IMR-90 (cell line): ENCODE results near the gene CASP1. TPM values are rescaled to one million over a fixed set of nuclear protein-coding genes. Genes with fewer than 3 reads are reported as not detected.

ENCODE experiments used
- ATAC-seq: fragments of 200-7000 bp; cut with Tn5 transposase; 2 replicates; pipeline ENCODE4 v1.9.1; 2020; ENCODE audit warnings: low read depth, mild to moderate bottlenecking, moderate library complexity
- BruUV-seq: library from RNA; stranded (reverse); fragments of 400-500 nt; replicated peaks from 2 replicates; lab custom pipeline; 2021; lab: Mats Ljungman, UMichigan
- CTCF ChIA-PET: fragments of 300-600 bp; formaldehyde crosslinking; extraction: SDS; loops from one replicate; lab custom pipeline; 2021; ENCODE audit warnings: antibody characterized with exemption; lab: Yijun Ruan, JAX
- POLR2A ChIA-PET: fragments of 300-600 bp; sonication (Branson Sonifier 250); formaldehyde crosslinking; loops from one replicate; lab custom pipeline; 2022; ENCODE audit warnings: antibody characterized with exemption; ENCODE audit not compliant: unreplicated experiment; lab: Charles Lee
- DNase-seq: peaks from one replicate; pipeline ENCODE4 v3.0.0; 2013
- H2AFZ ChIP-seq: replicated peaks from 2 replicates; pipeline ENCODE3; 2013; ENCODE audit warnings: low read length, mild to moderate bottlenecking; ENCODE audit not compliant: poor library complexity
- H2AK5ac ChIP-seq: 2 replicates; pipeline ENCODE4 v1.6.1; 2013; ENCODE audit warnings: low read depth, low read length, inconsistent platforms
- H2AK9ac ChIP-seq: replicated peaks from 2 replicates; pipeline ENCODE3; 2013; ENCODE audit warnings: mild to moderate bottlenecking, low read depth, low read length, moderate library complexity; ENCODE audit not compliant: poor library complexity
- H2BK120ac ChIP-seq: 2 replicates; pipeline ENCODE4 v1.6.1; 2013; ENCODE audit warnings: low read depth, low read length, inconsistent platforms
- H2BK15ac ChIP-seq: 3 replicates; pipeline ENCODE4 v1.6.1; 2013; ENCODE audit warnings: low read depth, low read length, inconsistent platforms
- H2BK20ac ChIP-seq: 2 replicates; pipeline ENCODE4 v1.6.1; 2013; ENCODE audit warnings: low read depth, mild to moderate bottlenecking, inconsistent platforms, low read length, moderate library complexity
- H2BK5ac ChIP-seq: 2 replicates; pipeline ENCODE4 v1.6.1; 2013; ENCODE audit warnings: mild to moderate bottlenecking, low read depth, low read length, inconsistent platforms; ENCODE audit not compliant: poor library complexity, severe bottlenecking
- H3K14ac ChIP-seq: replicated peaks from 2 replicates; pipeline ENCODE4 v1.6.1; 2013; ENCODE audit warnings: low read depth, low read length, inconsistent platforms
- H3K18ac ChIP-seq: 2 replicates; pipeline ENCODE4 v1.6.1; 2013; ENCODE audit warnings: low read depth, low read length, control low read depth
- H3K23ac ChIP-seq: 2 replicates; pipeline ENCODE4 v1.6.1; 2013; ENCODE audit warnings: low read depth, low read length, inconsistent platforms
- H3K27ac ChIP-seq: 2 replicates; pipeline ENCODE4 v1.5.1; 2013; ENCODE audit warnings: mild to moderate bottlenecking, control low read depth, low read length; ENCODE audit not compliant: insufficient read depth
- H3K27me3 ChIP-seq: 2 replicates; pipeline ENCODE4 v1.6.1; 2013; ENCODE audit warnings: low read length; ENCODE audit not compliant: control insufficient read depth, insufficient read depth
- H3K36me3 ChIP-seq: 2 replicates; pipeline ENCODE4 v1.6.1; 2013; ENCODE audit warnings: low read length, mixed read lengths; ENCODE audit not compliant: control insufficient read depth, insufficient read depth
- H3K4ac ChIP-seq: 2 replicates; pipeline ENCODE4 v1.6.1; 2013; ENCODE audit warnings: low read depth, low read length, inconsistent platforms
- H3K4me1 ChIP-seq: 2 replicates; pipeline ENCODE4 v1.6.1; 2013; ENCODE audit warnings: low read length, mixed read lengths; ENCODE audit not compliant: control insufficient read depth, insufficient read depth
- H3K4me2 ChIP-seq: 2 replicates; pipeline ENCODE4 v1.6.1; 2013; ENCODE audit warnings: low read depth, mild to moderate bottlenecking, control low read depth, low read length, moderate library complexity
- H3K4me3 ChIP-seq: 2 replicates; pipeline ENCODE4 v1.5.1; 2013; ENCODE audit warnings: low read depth, mild to moderate bottlenecking, control low read depth, low read length, moderate library complexity; ENCODE audit not compliant: insufficient read depth
- H3K56ac ChIP-seq: 2 replicates; pipeline ENCODE4 v1.6.1; 2013; ENCODE audit warnings: low read length, inconsistent platforms; ENCODE audit not compliant: insufficient read depth; ENCODE audit errors: extremely low read depth
- H3K79me1 ChIP-seq, 2 experiments: 2 replicates each; pipeline ENCODE4 v1.6.1; 2013; ENCODE audit warnings: low read length in 2 of 2, inconsistent platforms in 1 of 2, low read depth in 1 of 2
- H3K9ac ChIP-seq: 2 replicates; pipeline ENCODE4 v1.6.1; 2013; ENCODE audit warnings: low read depth, low read length, control low read depth
- H3K9me1 ChIP-seq: 2 replicates; pipeline ENCODE4 v1.6.1; 2013; ENCODE audit warnings: low read length, inconsistent platforms; ENCODE audit not compliant: insufficient read depth
- H3K9me3 ChIP-seq: 2 replicates; pipeline ENCODE4 v1.6.1; 2013; ENCODE audit warnings: low read length; ENCODE audit not compliant: control insufficient read depth, insufficient read depth
- H4K20me1 ChIP-seq: 2 replicates; pipeline ENCODE4 v1.6.1; 2013; ENCODE audit warnings: low read length, inconsistent platforms; ENCODE audit not compliant: insufficient read depth
- H4K5ac ChIP-seq: 2 replicates; pipeline ENCODE4 v1.6.1; 2013; ENCODE audit warnings: mild to moderate bottlenecking, low read depth, low read length, control low read depth
- H4K8ac ChIP-seq, 2 experiments: 2 replicates each; pipeline ENCODE4 v1.6.1; 2013; ENCODE audit warnings: low read depth in 2 of 2, low read length in 2 of 2, control low read depth in 1 of 2, inconsistent platforms in 1 of 2
- H4K91ac ChIP-seq: 2 replicates; pipeline ENCODE4 v1.6.1; 2013; ENCODE audit warnings: low read depth, low read length, inconsistent platforms; ENCODE audit not compliant: insufficient read depth
- MAFK ChIP-seq: IDR thresholded peaks from 2 replicates; pipeline ENCODE4 v1.6.1; 2012; ENCODE audit warnings: low read depth, low read length, improper control_type of control experiment
- NFE2L2 ChIP-seq: fragments of 150-350 bp; IDR thresholded peaks from 2 replicates; pipeline ENCODE4 v1.6.1; 2016; ENCODE audit warnings: low read depth, mild to moderate bottlenecking, low read length
- RAD21 ChIP-seq: IDR thresholded peaks from 2 replicates; pipeline ENCODE4 v1.6.1; 2012; ENCODE audit warnings: low read length, improper control_type of control experiment
- SMC3 ChIP-seq: fragments of 150-350 bp; IDR thresholded peaks from 2 replicates; pipeline ENCODE4 v1.6.1; 2016; ENCODE audit warnings: low read depth, mild to moderate bottlenecking, antibody characterized with exemption, low read length, moderate library complexity
- WGBS, 2 experiments: methylation state at CpG; one replicate each; pipeline versions ENCODE4 v1.1.5 to v1.1.7; 2013; ENCODE audit warnings: missing lambda C conversion rate in 2 of 2; ENCODE audit not compliant: insufficient read length in 1 of 2; ENCODE audit errors: extremely low coverage in 2 of 2; 5-methylcytosine and 5-hydroxymethylcytosine counted together
- dilution Hi-C: fragments of 300-500 bp; cut with HindIII; formaldehyde crosslinking; loops from one replicate; pipeline ENCODE4 v1.14.3; 2018; ENCODE audit warnings: low sequenced_read_pairs; ENCODE audit not compliant: unreplicated experiment
- in situ Hi-C: fragments of 300-500 bp; cut with MboI; formaldehyde crosslinking; loops from 3 replicates; pipeline ENCODE4 v1.14.3; 2019; ENCODE audit warnings: low sequenced_read_pairs, inconsistent platforms, mixed read lengths
- intact Hi-C: fragments of 100-400 bp; cut with micrococcal nuclease; formaldehyde crosslinking; loops from 2 replicates; pipeline ENCODE4 v1.10.0; 2022
- polyA plus RNA-seq, 3 experiments: library from polyadenylated mRNA; depleted of rRNA; stranded (reverse); fragments of >200 nt; gene quantifications; 2 replicates each; pipeline ENCODE4 v1.2.3, GENCODE V29; 2012; ENCODE audit warnings: low replicate concordance in 1 of 3
- total RNA-seq: library from RNA; depleted of rRNA; stranded (reverse); fragments of >200 nt; gene quantifications from 2 replicates; pipeline ENCODE4 v1.2.3, GENCODE V29; 2012
- TF ChIP-seq, protein P1 (sequence below): fragments of 150-350 bp; IDR thresholded peaks from 2 replicates; pipeline ENCODE4 v1.6.1; 2016; ENCODE audit warnings: low read depth, mild to moderate bottlenecking, low read length, moderate library complexity, borderline replicate concordance
- TF ChIP-seq, protein P2 (sequence below): fragments of 150-350 bp; IDR thresholded peaks from 2 replicates; pipeline ENCODE4 v1.6.1; 2017; ENCODE audit warnings: mild to moderate bottlenecking, antibody characterized with exemption, low read length, low read depth

CASP1 gene
- total and polyA plus RNA-seq, 2 of the 4 experiments (the other 2 are of a cell fraction): 12.5 to 31.2 TPM

DNA sequence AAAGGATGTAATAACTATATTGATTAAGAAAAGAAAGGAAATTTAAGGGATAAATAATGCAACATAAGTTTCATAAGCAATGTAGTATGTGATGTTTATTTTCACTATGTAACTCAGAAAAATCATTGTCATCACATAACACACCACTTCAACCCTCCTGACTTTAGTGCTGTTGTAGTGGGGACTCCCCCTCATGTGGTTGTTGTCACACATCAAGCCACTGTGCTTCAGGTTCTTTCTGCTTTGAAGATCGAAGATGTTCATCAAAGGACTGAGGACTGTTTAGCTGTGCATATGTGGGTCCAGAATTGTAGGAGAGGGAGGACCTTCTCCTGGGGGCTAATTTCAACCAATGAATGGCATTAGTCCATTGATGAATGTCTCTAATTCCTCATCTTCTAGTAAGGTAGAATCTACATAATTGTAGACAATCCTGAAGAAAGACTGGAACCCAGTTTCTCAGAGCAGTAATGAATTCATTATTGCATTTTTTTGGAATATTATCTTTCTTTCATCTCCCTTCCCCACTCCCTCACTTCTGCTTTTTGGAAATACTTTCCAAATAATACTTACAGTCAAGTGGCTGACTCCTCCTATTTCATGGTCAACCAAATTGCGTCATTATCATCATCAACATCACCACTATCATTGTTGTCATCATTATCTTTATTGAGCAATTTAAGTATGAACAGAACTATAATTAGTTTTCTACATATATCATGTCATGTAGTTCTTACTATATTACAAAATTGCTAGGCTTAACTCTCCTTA, 20.0 kb upstream of the CASP1 start:
- Histone ChIP-seq H3K9me3 (no peaks in the 10 kb centered on the region), H3K27ac (no peak overlapping the region), H3K79me1 (no peaks in the 10 kb centered on the region), H2BK5ac (no peak overlapping the region), H3K14ac (no peak overlapping the region), H2AK5ac (no peak overlapping the region), H3K4me3 (no peak overlapping the region), H3K4me2 (no peak overlapping the region), H3K18ac (no peak overlapping the region), H2BK20ac (no peak overlapping the region), H4K91ac (no peak overlapping the region), H3K4ac (no peak overlapping the region), H3K4me1 (no peaks in the 10 kb centered on the region), H3K56ac (no peak overlapping the region), H4K5ac (no peak overlapping the region), H3K27me3 (no peaks in the 10 kb centered on the region), H2BK15ac (no peak overlapping the region), H3K36me3 (no peaks in the 10 kb centered on the region), H3K23ac (no peak overlapping the region), H3K9me1 (no peaks in the 10 kb centered on the region), H2AK9ac (no peak overlapping the region), H3K9ac (no peak overlapping the region), H4K8ac (no peak overlapping the region), H4K20me1 (no peaks in the 10 kb centered on the region), H2AFZ (no peak overlapping the region), H2BK120ac (no peak overlapping the region)
- TF ChIP-seq MAFK (no peak), SMC3 (no peak), NFE2L2 (no peak), RAD21 (no peak)
- TF ChIP-seq, protein P1, sequence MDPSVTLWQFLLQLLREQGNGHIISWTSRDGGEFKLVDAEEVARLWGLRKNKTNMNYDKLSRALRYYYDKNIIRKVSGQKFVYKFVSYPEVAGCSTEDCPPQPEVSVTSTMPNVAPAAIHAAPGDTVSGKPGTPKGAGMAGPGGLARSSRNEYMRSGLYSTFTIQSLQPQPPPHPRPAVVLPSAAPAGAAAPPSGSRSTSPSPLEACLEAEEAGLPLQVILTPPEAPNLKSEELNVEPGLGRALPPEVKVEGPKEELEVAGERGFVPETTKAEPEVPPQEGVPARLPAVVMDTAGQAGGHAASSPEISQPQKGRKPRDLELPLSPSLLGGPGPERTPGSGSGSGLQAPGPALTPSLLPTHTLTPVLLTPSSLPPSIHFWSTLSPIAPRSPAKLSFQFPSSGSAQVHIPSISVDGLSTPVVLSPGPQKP: no peak
- TF ChIP-seq, protein P2, sequence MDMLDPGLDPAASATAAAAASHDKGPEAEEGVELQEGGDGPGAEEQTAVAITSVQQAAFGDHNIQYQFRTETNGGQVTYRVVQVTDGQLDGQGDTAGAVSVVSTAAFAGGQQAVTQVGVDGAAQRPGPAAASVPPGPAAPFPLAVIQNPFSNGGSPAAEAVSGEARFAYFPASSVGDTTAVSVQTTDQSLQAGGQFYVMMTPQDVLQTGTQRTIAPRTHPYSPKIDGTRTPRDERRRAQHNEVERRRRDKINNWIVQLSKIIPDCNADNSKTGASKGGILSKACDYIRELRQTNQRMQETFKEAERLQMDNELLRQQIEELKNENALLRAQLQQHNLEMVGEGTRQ: no peak
- intact Hi-C loops (no loop called here), in situ Hi-C loops (no loop called here), dilution Hi-C loops (no loop called here)
- POLR2A ChIA-PET: no interaction called here
- no CpG with 5 or more reads among the region's 2 CpGs for WGBS, 2 experiments
- ATAC-seq: no peak
- no peak for DNase-seq
- CTCF ChIA-PET: no interaction called here
- BruUV-seq: no TSS peak
